Fibroblast of villous mesenchyme (primary cell): ENCODE measurements around the gene FRAS1. TPM values are rescaled to one million over a fixed set of nuclear protein-coding genes. Genes with fewer than 3 reads are reported as not detected.

Source experiments
- DNase-seq: peaks from one replicate; pipeline ENCODE4 v3.0.0-alpha.2; 2010; ENCODE audit warnings: low read depth
- H3K4me3 ChIP-seq: 2 replicates; pipeline ENCODE4 v1.5.1; 2011; ENCODE audit warnings: low read depth, mild to moderate bottlenecking, low read length
- CTCF ChIP-seq: IDR thresholded peaks from 2 replicates; pipeline ENCODE4 v1.5.1; 2012; ENCODE audit warnings: low read depth, mild to moderate bottlenecking, low read length; ENCODE audit not compliant: insufficient read depth
- total RNA-seq: library from RNA; depleted of rRNA; stranded (reverse); fragments of >200 nt; gene quantifications from 2 replicates; pipeline ENCODE4 v1.2.3, GENCODE V29; 2012

Gene FRAS1
- total RNA-seq, 1 donor: 1.3 TPM

- TF ChIP-seq CTCF: no peak
- no peak overlapping the region for H3K4me3 ChIP-seq
- no peak for DNase-seq
These were observed 74.3 kb downstream of the FRAS1 start for GRCh38 chr4:78131403-78131802.

GRCh38 chr4:78136109-78137081 is 79.3 kb downstream of the FRAS1 start:
- TF ChIP-seq CTCF: no peak
- H3K4me3 ChIP-seq: no peak overlapping the region
- no peak for DNase-seq

GRCh38 chr4:78137532-78137931 is 80.4 kb downstream of the FRAS1 start:
- DNase-seq: no peak
- TF ChIP-seq CTCF: no peak
- no peak overlapping the region for H3K4me3 ChIP-seq

GRCh38 chr4:78138252-78138651 is 81.1 kb downstream of the FRAS1 start:
- H3K4me3 ChIP-seq: no peak overlapping the region
- DNase-seq: peak; percentile 2
- no peak for TF ChIP-seq CTCF

GRCh38 chr4:78143634-78144033 is 86.5 kb downstream of the FRAS1 start:
- no peak for TF ChIP-seq CTCF
- no peak for DNase-seq
- H3K4me3 ChIP-seq: no peak overlapping the region

GRCh38 chr4:78145008-78145407 is 87.9 kb downstream of the FRAS1 start:
- no peak for TF ChIP-seq CTCF
- H3K4me3 ChIP-seq: no peak overlapping the region

More at GRCh38 chr4:78145008-78145407, 87.9 kb downstream of the FRAS1 start:
- DNase-seq: no peak
